HG02678 (cell line): Measurements from ENCODE around the gene OSBPL5.

Experiments
- ATAC-seq: cut with Tn5 transposase; IDR thresholded peaks from one replicate; pipeline ENCODE4 v1.9.1; 2021; ENCODE audit warnings: mild to moderate bottlenecking, moderate library complexity; ENCODE audit not compliant: unreplicated experiment

OSBPL5 gene

DNA sequence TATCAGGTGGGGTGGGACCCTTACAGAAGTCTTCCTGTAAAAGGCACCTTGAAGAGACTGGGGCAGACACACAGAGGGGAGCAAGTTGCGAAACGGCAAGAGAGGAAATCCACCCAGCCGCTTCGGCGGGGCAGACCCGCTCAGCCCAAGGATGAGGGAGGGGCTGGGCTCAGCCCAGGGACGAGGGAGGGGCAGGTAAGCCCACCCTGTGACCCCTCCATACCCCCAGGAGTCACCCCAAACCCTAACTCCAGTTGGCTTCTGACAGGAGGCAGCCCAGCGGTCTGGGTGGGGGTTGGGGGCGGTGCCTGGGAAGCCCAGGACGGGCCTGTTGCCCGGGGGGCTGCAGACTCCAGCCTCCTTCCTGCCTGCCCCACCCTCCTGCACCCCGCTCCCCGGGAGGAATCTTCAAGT is 965 bp downstream of the OSBPL5 start:
- ATAC-seq, result no peak

DNA sequence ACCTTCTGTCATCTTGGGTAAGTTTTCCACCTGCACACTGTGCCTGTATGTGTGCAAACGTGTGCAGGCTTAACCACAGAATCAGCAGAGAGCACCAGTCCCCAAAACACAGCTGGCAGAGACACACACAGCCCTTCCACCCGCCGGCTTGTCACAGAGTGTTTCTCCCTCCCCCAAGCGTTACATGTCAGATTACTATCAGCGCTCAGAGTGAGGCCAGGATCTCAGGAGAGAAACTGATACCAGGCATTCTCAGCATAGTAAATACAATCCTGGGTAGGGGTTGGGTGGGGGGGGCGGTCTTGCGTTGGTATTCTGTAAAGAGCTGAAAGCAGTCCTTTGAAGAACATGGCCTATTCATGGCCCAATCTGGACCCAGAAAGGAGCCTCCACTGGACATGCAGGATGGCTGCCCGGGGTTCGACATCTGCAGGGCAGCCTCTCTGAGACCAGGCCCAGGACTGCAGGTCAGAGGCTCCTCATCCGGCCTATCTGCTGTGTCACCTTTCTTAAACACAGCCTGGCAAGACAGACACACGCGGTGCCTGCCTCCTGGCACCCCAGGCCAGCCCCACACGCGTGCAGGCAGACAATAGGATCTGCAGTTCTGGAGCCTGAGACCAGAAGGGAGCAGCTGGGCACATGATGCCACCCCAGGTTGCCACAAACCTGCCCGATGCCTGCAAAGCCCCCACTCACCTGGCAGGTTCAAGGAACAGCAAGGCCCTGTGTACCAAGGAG is 1.7 kb downstream of the OSBPL5 start:
- ATAC-seq, result no peak

DNA sequence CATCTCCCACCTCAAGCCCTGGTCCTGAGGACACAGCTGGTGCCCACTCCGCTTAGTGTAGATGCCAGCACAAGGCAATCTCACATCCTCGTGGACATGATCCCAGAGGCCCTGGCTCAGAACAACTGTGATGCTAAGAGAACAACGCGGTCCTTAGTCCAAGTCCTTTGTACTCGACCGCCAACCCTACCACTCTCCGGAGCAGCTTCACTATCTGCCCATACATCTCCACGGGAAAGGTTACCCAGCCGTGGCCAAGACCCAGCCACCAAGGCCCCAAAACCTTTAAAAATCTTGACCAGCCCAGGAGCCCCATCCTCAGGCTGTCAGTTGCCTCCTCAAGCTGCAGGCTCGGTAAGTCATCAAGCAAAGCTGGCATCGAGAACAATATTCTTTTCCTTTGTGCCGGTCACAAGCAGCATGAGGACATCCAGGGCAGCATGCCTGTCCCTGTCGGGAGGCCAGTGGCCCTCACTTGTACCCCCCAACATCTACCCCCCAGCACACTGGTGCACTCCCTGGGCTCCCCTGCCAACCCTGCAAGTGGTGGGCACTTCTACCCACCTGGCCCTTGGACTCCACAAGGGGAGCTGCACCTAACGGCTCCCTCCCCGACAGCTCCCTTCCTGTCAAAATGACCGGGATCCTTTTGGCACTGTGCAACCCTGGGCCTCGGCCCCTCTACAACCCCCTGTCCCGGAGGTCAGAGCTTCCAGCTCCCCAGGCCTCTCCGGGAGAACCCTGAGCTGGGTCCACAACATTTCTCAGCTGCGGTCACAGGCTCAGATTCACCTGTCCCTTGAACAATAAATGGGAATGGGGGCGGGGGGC is 2.5 kb downstream of the OSBPL5 start:
- ATAC-seq, result no peak

DNA sequence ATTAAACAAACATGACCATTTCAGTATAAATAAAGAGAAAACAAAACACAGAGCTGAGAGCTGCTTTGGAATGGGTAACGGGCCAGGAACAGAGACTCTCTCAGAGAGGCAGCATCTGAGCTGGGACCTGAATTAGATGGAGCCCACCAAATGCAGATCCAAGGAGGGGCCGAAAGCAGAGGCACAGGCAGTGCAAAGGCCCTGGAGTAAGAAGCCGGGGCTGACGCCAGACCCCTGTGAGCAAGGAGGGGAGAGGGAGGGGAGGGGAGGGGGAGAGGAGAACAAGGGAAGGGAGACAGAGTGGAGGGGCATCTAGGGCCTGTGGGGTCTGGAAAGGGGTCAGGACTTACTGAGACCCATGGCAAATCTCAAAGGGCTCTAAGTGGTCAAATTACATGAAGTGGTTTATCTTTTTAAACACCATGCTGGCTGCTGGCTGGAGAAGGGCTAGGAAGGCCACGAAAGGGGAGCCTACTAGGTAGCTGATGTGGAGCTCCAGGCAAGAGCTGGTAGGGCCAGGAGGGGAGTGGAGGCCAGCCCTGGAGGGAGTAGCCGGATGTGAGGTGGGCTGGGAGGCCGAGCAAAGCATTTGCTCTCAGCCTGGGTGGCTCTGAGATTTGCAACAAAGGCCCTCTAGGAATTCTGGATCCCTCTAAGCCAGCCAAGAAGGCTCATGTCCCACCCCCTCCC is 3.2 kb downstream of the OSBPL5 start:
- no peak for ATAC-seq

DNA sequence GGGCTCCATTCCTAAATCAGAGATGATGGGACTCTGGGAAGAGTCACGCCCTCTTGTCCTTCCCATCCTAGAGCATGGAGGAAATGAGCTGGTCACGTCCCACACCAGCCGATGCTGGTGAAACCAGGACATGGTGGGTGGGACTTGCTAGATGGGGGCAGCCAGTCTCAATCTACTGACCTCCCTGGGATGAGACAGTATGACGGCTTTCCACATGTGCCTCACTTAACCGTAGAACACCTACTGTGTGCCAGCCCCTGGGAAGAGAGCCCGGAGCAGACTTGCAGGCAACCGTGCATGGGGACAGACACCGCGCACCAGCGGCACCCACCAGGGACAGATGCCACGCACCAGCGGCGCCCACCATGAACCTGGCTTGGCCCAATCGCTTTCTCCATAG is 3.8 kb downstream of the OSBPL5 start:
- ATAC-seq, result no peak

DNA sequence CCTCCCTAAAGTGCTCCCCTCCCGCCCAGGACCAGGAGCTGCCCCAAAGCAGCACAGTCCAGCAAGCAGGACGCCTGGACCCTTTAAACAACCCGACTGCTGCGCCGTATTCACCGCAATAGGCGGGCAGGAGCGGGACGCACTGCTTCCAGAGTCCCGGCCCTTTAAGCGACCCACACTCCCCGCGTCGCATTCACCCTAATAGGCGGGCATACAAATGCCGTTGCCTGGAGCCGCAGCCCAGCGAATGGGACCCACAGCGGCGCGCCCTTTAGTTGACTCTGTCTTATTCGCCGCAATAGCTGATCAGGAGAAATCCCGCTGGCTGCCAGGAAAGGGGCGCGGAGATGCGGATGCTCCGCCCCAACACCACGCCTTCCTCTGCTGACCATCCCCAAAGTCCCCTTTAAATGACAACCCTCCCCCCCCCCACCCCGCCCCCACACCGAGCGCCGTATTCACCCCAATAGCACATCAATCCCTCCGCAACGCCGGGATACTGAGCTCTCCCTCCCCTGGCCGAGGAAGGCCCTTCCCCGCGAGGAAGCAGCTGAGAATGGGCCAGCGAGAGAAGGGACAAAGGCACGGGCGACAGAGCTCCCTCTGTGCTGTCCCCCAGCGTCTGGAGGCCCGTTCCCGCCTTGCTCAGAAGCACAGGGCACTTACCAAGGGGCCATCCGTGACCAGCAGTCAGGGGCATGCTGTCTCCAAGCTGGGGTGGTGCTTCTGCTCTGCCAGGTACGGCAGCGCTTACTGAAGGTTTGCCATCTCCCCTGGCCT is 4.7 kb downstream of the OSBPL5 start:
- ATAC-seq, result no peak

DNA sequence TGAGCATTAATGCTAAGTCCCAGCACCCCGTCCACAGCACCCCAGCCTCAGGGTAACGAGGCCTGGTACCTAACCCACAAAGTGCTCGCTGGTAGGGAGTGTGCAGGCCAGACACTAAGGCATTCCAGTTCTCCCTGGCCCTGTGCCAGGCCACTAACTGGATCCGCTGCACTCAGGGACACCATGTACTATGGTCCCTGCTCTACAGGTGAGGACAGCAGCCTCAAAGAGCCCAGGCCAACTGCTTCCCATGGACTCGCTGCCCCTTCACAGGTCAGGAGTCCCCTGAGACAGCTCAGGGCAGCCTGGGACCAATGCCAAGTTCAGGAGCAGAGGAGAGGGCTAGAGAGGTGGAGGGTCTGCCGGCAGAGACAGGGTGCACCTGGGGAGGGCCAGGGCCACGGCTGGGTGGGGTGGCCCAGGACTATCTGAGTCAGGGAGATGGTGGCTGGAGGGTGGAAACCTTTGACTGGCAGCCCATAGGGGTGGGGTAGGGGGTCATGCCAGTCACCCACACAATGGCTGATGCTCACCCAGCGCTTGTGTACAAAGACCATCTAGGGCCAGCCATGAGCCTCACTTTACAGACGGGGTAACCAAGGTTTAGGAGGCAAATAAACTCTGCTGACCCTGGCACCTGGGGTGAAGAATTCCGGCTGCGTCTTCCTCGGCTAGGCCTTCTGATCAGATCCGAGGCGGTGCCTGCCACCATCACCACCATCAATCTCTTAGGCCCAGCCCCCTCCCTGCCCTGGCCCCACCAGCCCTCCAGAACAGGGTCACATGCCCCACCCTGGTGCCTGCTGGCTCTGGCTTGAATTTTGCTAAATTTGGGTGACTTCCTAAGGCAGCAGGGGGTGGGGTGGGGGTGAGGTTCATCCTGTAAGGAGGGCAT is 5.6 kb downstream of the OSBPL5 start:
- ATAC-seq, result no peak

DNA sequence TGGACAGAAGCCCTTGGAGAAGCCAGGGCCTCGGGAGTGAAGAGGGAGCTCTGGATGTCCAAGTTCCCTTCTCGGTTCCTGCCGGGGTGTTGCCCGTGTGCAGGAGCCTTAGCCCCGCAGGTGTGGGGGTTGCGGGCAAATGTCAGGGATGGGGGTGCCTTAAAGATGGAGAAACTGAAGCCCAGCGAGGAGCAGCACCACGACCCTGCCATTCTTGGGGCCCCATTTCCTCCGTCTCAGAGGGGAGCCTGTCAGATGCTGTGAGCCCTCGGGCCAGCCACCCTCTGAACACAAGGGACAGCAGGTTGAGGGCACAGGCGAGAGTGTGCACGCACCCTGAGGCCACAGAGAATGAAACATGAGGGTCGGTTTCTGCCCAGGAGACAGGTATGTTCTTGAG is 6.3 kb downstream of the OSBPL5 start:
- ATAC-seq, result no peak

DNA sequence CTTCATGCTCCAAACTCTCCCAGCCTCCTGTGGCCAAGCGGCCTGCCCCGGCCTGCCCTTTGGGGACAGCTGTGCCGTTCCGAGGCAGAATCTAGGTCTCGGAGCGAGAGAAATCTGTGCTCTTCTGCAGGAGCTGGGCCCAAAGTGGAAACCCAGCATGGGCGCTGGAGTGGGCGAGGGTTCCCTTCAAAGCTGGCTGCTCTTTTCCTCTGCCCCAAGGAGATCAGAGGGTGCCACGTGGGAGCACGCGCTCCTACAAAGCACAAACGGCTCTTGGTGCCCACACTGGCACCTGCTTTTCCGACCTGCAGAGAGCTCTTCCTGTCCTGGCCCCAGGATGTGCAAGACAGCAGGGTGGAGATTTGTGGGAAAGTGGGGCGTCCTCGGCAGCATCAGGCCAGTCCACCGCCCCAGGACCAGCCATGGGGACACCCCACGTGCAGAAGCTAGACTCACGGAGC is 6.9 kb downstream of the OSBPL5 start:
- ATAC-seq, result no peak

DNA sequence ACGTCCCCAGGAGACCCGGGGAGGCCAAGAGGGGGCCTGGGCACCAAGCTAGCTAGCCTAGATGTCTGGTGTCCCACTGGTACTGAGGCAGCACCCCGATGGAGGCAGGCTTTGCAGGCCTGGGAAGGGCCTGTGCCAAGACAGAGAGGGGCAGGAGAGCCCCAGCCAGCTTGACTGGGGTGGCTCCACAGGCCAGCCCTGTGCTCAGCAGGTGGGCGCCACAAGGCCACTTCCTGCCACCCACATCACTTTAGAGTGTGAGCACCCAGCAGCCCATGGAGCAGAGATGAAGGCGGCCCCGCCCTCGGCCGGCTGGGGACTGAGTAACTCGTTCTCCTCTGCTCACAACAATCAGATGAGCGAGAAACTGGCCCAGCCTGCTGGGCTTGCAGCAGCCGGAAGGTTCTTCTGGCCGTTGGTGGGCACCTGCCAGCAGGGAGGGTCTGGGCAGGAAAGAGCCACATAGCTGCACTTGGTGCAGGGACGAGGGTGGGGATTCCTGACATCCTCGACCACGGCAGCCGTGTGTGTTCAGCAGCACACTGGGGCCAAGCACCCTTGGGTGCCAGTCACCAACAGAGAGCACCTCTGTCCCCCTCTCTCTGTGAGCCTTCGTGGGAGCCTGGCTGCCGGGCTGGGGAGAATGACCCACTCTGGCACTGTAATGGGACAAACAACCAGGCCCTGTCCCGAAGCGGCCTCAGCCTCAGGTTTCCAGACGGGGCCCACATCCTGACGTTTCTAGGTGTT is 7.6 kb downstream of the OSBPL5 start:
- ATAC-seq, result no peak

DNA sequence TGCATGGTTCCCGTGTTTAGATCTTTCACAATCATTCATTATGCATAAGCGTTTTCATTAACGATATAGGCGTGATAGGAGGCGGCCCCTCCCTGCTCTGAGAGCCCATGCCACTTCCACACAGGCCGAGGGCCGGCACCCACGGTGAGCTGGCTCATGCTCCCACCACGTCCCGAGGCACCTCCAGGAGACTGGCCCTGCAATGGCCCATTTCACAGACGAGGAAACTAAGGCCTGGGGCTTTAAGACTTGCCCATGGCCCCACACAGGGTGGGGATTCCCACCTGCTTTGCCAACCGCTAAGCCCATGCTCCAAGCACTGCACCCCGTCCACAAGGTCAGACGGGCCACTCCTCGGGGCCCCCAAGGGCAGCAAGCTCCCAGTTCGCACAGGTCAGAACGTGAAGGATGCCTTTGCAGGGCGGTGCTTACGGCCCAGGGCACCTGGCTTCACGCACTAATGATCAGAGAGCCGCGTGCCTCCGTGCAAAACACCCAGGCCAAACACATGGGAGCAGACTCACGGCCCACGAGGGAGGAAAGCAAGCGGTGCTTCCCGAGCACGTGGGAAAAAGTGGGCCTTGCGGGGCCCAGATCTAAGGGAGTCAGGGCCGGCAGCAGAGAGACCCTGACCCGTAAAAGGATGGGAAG is 8.3 kb downstream of the OSBPL5 start:
- no peak for ATAC-seq

DNA sequence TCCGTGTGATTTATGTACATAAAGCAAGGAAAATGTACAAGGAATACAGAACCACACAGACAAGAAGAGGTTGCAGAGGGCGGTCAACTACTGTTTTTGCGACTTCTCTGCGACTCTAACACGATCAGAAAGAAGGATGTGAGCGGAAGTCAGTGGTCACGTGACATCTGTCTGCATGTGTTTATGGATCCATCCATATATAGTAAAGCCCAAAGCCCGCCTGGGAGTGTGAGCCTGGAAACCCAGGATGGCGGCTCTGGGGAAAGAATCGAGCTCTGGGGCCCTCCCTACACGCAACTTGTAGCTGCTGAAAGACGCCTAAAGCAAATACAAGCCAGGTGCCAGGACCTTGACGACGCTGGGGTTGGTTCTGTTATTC is 8.8 kb downstream of the OSBPL5 start:
- no peak for ATAC-seq

DNA sequence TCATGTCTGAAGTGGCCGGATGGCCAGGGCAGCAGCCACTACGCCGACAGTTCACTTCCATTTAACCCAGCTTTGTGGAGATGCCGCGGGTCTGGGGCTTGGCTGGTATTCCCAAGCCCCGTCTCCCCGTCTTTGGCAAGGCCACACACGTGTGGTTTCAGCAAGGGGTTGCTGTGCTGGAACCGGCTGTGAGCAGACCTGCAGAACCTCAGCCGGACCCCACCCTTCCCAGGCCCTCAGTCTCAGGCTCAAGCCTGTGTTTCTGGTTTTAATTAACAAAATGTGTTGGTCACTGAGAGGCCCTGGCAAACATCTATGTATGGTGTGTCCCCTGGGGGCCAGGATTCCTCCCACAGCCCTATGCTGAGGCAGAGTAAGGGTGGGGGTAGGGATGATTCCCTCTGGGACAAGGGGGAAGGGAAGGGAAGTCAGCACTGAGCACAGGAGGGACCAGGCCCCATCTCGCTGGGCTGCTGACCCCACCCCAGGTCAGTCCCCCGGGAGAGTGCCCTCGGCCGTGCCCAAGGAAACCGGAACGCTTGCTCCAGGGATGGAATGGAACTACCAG is 9.3 kb downstream of the OSBPL5 start:
- no peak for ATAC-seq

DNA sequence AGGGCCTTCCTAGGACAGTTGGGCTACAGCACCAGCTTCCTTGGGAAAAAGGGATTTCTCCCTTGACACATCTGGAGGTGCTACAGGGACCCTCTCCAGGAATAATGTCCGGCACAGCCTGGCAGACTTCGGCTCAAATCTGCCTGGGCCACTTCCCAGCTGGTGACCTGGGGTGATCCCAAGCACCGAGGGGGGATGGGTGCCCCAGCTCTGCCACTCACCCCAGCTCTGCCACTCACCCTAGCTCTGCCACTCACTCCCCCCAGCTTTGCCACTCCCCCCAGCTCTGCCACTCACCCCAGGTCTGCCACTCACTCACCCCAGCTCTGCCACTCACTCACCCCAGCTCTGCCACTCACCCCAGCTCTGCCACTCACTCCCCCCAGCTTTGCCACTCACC is 9.9 kb downstream of the OSBPL5 start:
- ATAC-seq, result no peak

DNA sequence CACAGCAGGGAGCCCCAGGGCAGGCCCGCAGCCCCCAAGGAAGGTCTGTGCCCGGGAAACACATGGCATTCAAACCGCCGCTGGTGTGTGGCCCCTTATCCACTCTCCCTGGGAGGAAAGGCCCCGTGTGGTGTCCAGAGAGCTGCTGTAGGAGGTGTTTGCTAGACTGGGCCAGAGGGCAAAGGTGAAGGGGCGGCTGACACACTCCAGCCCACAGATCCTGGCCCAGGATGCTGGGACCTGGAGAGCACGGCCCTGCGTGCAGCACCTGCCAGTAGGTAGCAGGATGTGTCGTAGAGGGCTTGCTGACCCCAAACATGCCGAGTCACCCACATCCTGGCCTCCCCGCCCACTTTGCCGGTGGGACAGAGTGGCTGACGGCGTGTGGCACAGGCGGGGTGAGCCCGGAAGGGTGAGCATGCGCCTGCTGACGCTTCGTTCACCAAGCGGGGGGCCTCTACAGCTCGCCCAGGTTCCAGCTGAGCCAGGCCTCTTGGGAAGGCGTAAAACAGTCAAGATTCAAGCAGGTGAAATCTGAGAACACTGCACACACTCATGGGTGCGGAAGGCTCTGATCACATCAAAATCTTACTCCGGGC is 11.0 kb downstream of the OSBPL5 start:
- no peak for ATAC-seq

DNA sequence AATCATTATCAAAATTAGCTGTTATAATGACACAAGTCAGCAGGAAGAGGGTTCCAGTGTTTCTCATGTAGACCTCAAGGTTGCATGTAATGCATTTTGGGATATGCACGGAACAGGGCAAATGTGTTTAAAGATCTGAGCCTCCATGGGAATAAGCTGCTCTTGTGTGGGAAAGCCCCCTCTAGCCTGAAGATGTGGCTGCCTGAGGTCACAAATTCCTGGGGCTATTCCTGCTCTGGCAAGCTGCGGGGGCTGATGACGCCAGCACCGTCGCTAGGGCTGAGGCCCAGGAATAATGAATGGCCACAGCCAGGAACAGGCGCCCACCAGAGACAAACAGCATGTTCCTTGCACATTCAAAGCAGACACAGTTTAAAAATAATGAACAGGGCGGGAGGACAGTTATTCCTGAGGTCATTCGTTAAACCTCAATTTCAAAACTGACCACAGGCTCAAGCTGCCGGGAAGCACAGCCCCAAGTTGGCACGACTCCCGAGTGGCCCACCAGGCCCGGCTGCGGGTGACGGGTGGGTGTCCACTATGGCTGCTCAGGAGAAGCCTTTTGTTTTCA is 11.7 kb downstream of the OSBPL5 start:
- ATAC-seq, result no peak

DNA sequence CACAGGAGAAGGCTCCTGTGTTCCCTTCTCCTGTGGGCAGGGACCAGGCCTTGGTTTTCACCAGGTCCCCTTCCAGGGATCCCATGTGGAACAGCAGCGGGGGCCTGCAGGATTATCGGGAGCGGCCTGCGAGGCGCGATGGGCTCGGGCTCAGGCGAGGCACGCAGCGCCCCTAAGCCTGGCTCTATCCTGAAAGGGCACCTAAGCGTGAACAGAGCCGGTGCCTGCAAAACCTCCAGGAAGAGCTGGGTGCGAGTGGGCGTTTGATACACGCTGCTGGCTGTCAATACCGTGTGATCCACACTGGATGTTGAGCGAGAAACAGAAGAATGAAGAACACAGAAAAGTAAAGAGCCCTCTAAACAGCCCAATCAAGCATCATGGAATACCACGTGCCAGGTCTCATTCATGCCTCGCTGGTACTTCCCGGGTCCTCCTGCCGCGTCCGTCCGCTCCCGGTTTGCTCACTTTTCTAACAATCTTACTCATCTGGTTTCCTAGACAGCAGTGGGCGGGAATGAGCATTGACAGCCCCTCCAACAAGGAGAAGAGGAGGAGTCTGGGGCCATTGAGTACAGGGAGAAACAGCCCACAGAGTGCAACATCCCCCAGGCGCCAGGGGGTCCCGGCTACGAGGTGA is 12.5 kb downstream of the OSBPL5 start:
- no peak for ATAC-seq
